Measurements from ENCODE around the gene UQCRHL. TPM values are rescaled to one million over a fixed set of nuclear protein-coding genes. Genes with fewer than 3 reads are reported as not detected.

UQCRHL gene
- total RNA-seq, 4 donors from 2014 or later: 1.1 to 2.5 (median 1.4) TPM

GRCh38 chr1:15758343-15758931, 49.0 kb downstream of the UQCRHL start, which contains the start of gene FBLIM1:
TSS of gene FBLIM1 (plus strand) at chr1:15758795. CDS start at chr1:15764984, 6,189 bp downstream.
- Histone ChIP-seq H3K27me3 (peaks cover 0 to 39% of the 10 kb centered on the region in 2 donors), H3K36me3 (no peaks in the 10 kb centered on the region), H3K9me3 (no peaks in the 10 kb centered on the region), H3K27ac (peak within 1 kb of the TSS; percentile 18 to 82 (median 76)), H3K4me3 (peak within 1 kb of the TSS; percentile 32 to 65 (median 50)), H3K4me1 (peaks cover 0 to 53% (median 24%) of the 10 kb centered on the region in 4 donors)
- 0 to 2% methylated on average over 3 to 10 of the region's 58 CpGs for WGBS, 2 donors
- no peak for DNase-seq (ENCODE audit: low spot score in 2 of 2)
- TF ChIP-seq POLR2A (IDR thresholded peaks at IDR 0.05): no peak
- no peak for TF ChIP-seq EP300 (IDR thresholded peaks at IDR 0.05)
- TF ChIP-seq CTCF (IDR thresholded peaks at IDR 0.05): no peak

- TF ChIP-seq EP300 (IDR thresholded peaks at IDR 0.05) (no peak), POLR2A (IDR thresholded peaks at IDR 0.05) (no peak), CTCF (IDR thresholded peaks at IDR 0.05) (no peak)
- Histone ChIP-seq H3K4me3 (peak overlapping the region; percentile 32 to 65 (median 50)), H3K27ac (peak overlapping the region in 3 of 4 donors; percentile 72 to 82 (median 80)), H3K36me3 (no peaks in the 10 kb centered on the region), H3K4me1 (peaks cover 0 to 53% (median 24%) of the 10 kb centered on the region in 4 donors), H3K27me3 (peaks cover 0 to 39% of the 10 kb centered on the region in 2 donors), H3K9me3 (no peaks in the 10 kb centered on the region)
- 17 to 21% methylated on average over 15 to 23 of the region's 24 CpGs for WGBS, 2 donors
- no peak for DNase-seq (ENCODE audit: low spot score in 2 of 2)
These were observed 49.7 kb downstream of the UQCRHL start for GRCh38 chr1:15757575-15758342.

Other genes starting within 250 kb of the UQCRHL start
- not detected for gene AGMAT, start 222.6 kb downstream of the UQCRHL start, total RNA-seq
- 10 to 100 TPM; 41.7 to 79.8 (median 61.8) TPM for gene DDI2, start 190.2 kb downstream of the UQCRHL start, total RNA-seq
- gene PLEKHM2, start 123.3 kb downstream of the UQCRHL start, total RNA-seq: 10 to 100 TPM; 54.0 to 80.4 (median 57.1) TPM
- 10 to 100 TPM in 1 of 4 donors, 1 to 10 TPM in 3; 2.8 to 23.7 (median 3.3) TPM for gene SLC25A34, start 71.4 kb downstream of the UQCRHL start, total RNA-seq
- gene TMEM82, start 65.2 kb downstream of the UQCRHL start, total RNA-seq: not detected
- 10 to 100 TPM; 33.3 to 46.5 (median 44.1) TPM for gene FBLIM1, start 48.9 kb downstream of the UQCRHL start, total RNA-seq
- gene SPEN, start 40.1 kb upstream of the UQCRHL start, total RNA-seq: 10 to 100 TPM; 67.9 to 87.0 (median 77.8) TPM
- 10 to 100 TPM; 34.5 to 85.2 (median 52.4) TPM for gene ZBTB17, start 168.5 kb upstream of the UQCRHL start, total RNA-seq
- gene SRARP, start 196.6 kb upstream of the UQCRHL start, total RNA-seq: under 1 TPM in 2 of 4 donors, not detected in 2; 0.39 to 0.90 TPM
- 10 to 100 TPM; 10.4 to 42.6 (median 27.6) TPM for gene HSPB7, start 210.4 kb upstream of the UQCRHL start, total RNA-seq
- not detected for gene CLCNKA, start 214.4 kb upstream of the UQCRHL start, total RNA-seq
- 1 to 10 TPM in 1 of 4 donors, under 1 TPM in 2, not detected in 1; 0.39 to 3.1 (median 0.44) TPM for gene CLCNKB, start 236.1 kb upstream of the UQCRHL start, total RNA-seq